Epithelial cell of proximal tubule (primary cell): ENCODE measurements around the gene EPHA8. TPM values are rescaled to one million over a fixed set of nuclear protein-coding genes. Genes with fewer than 3 reads are reported as not detected.

Source experiments
- DNase-seq: peaks from one replicate; pipeline ENCODE4 v3.0.0-alpha.2; 2011; ENCODE audit warnings: low read depth
- H3K4me3 ChIP-seq: 2 replicates; pipeline ENCODE4 v1.5.1; 2011; ENCODE audit warnings: low read depth, mild to moderate bottlenecking, low read length
- total RNA-seq: library from RNA; depleted of rRNA; stranded (reverse); fragments of >200 nt; gene quantifications from 2 replicates; pipeline ENCODE4 v1.2.3, GENCODE V29; 2015
- TF ChIP-seq, protein P1 (sequence below): conservative IDR thresholded peaks from 2 replicates; pipeline ENCODE4 v1.5.1; 2012; ENCODE audit warnings: low read depth, mild to moderate bottlenecking, low read length

EPHA8 gene
- total RNA-seq, 1 donor from 2014 or later: not detected

GRCh38 chr1:22543679-22544078, 19.6 kb upstream of the EPHA8 start:
- no peak overlapping the region for H3K4me3 ChIP-seq
- no peak for DNase-seq
- TF ChIP-seq, protein P1, sequence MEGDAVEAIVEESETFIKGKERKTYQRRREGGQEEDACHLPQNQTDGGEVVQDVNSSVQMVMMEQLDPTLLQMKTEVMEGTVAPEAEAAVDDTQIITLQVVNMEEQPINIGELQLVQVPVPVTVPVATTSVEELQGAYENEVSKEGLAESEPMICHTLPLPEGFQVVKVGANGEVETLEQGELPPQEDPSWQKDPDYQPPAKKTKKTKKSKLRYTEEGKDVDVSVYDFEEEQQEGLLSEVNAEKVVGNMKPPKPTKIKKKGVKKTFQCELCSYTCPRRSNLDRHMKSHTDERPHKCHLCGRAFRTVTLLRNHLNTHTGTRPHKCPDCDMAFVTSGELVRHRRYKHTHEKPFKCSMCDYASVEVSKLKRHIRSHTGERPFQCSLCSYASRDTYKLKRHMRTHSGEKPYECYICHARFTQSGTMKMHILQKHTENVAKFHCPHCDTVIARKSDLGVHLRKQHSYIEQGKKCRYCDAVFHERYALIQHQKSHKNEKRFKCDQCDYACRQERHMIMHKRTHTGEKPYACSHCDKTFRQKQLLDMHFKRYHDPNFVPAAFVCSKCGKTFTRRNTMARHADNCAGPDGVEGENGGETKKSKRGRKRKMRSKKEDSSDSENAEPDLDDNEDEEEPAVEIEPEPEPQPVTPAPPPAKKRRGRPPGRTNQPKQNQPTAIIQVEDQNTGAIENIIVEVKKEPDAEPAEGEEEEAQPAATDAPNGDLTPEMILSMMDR: no peak

GRCh38 chr1:22544606-22545005, 18.7 kb upstream of the EPHA8 start:
- TF ChIP-seq, protein P1: no peak
- no peak for DNase-seq
- H3K4me3 ChIP-seq: no peak overlapping the region

- DNase-seq: no peak
- TF ChIP-seq, protein P1: no peak
- H3K4me3 ChIP-seq: no peak overlapping the region
Observed at GRCh38 chr1:22545141-22545540, 18.1 kb upstream of the EPHA8 start.

DNA sequence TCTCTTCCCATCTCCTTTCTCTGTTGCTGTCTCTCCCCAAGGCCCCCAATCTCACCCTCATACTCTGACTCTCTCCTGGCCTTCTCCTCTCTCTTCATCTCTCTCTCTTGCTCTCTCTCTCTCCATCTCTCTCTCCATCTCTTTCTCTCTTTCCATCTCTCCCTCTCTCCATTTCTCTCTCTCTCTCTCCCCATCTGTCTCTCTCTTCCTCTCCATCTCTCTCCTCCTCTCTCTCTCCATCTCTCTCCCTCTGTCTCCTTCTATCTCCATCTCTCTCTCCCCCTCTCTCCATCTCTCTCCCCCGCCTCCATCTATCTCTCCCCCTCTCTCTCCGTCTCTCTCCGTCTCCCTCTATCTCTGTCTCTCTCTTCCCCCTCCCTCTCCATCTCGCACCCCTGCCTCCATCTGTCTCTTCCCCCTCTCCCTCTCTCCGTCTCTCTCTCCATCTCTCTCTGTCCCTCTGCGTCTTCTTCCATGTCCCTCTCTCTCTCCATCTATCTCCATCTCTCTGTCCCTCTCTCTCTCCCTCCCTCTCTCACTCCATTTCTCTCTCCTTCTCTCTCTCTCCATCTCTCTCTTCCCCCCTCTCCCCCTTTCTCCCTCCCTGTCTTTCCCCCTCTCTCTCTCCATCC, 16.0 kb upstream of the EPHA8 start:
- no peak for DNase-seq
- TF ChIP-seq, protein P1: no peak
- no peak overlapping the region for H3K4me3 ChIP-seq

GRCh38 chr1:22547818-22548462, 15.3 kb upstream of the EPHA8 start:
- H3K4me3 ChIP-seq: no peak overlapping the region
- no peak for DNase-seq
- TF ChIP-seq, protein P1: no peak

GRCh38 chr1:22550021-22550420, 13.3 kb upstream of the EPHA8 start:
- no peak for DNase-seq
- TF ChIP-seq, protein P1: no peak
- H3K4me3 ChIP-seq: no peak overlapping the region

GRCh38 chr1:22551591-22551990, 11.7 kb upstream of the EPHA8 start:
- TF ChIP-seq, protein P1: no peak
- DNase-seq: no peak
- no peak overlapping the region for H3K4me3 ChIP-seq
